Endothelial cell of umbilical vein (primary cell): ENCODE data around the gene GRID1. TPM values are rescaled to one million over a fixed set of nuclear protein-coding genes. Genes with fewer than 3 reads are reported as not detected.

Experiments used
- BruUV-seq: library from RNA; stranded (reverse); fragments of 400-500 nt; replicated peaks from 2 replicates; lab custom pipeline; 2021; lab: Mats Ljungman, UMichigan
- CTCF ChIA-PET: fragments of 300-600, 350-600 bp; sonication (Branson Sonifier 250); formaldehyde crosslinking; loops from one replicate; lab custom pipeline; 2021; ENCODE audit warnings: antibody characterized with exemption, inconsistent platforms; lab: Charles Lee
- POLR2A ChIA-PET: fragments of 300-600, 350-600 bp; sonication (Branson Sonifier 250); formaldehyde crosslinking; loops from one replicate; lab custom pipeline; 2021; ENCODE audit warnings: antibody characterized with exemption, inconsistent platforms; lab: Charles Lee
- DNase-seq: peaks from one replicate; pipeline ENCODE4 v3.0.0-alpha.2; 2011; ENCODE audit warnings: low read depth, low spot score
- FAIRE-seq: peaks from 2 replicates; lab custom pipeline; 2011; peaks lifted over from hg19 to GRCh38; lab: Jason Lieb, UNC
- H2AFZ ChIP-seq: 2 replicates; pipeline ENCODE4 v1.6.0; 2012; ENCODE audit warnings: low read depth, low read length, control low read depth, inconsistent platforms
- H3K27ac ChIP-seq: 2 replicates; pipeline ENCODE4 v1.5.1; 2011; ENCODE audit warnings: low read depth, mild to moderate bottlenecking, control low read depth, low read length, moderate library complexity; ENCODE audit not compliant: insufficient read depth
- H3K27me3 ChIP-seq, 2 experiments: 2 replicates each; pipeline versions ENCODE4 v1.6.0 to v1.6.1; 2011; ENCODE audit warnings: low read length in 2 of 2, mixed read lengths in 1 of 2; ENCODE audit not compliant: control insufficient read depth in 2 of 2, insufficient read depth in 2 of 2
- H3K36me3 ChIP-seq, 2 experiments: 2 replicates in 1 of 2; 3 replicates in 1 of 2; pipeline ENCODE4 v1.5.1; 2011; ENCODE audit warnings: low read length in 2 of 2, mild to moderate bottlenecking in 1 of 2, moderate library complexity in 1 of 2; ENCODE audit not compliant: control insufficient read depth in 2 of 2, insufficient read depth in 2 of 2; ENCODE audit errors: extremely low read depth in 1 of 2
- H3K4me1 ChIP-seq: 3 replicates; pipeline ENCODE4 v1.5.1; 2011; ENCODE audit warnings: mild to moderate bottlenecking, low read length; ENCODE audit not compliant: control insufficient read depth, insufficient read depth; ENCODE audit errors: extremely low read depth
- H3K4me2 ChIP-seq: 2 replicates; pipeline ENCODE4 v1.6.1; 2011; ENCODE audit warnings: low read length, control low read depth, mixed read lengths; ENCODE audit not compliant: insufficient read depth
- H3K4me3 ChIP-seq, 3 experiments: fragments of 200-600 bp in 1 of 3; sonication (generic), shearing (Covaris generic) in 1 of 3; replicated peaks in 1 of 3; 2 replicates each; pipeline ENCODE4 v1.5.1; 2011 to 2016; ENCODE audit warnings: control low read depth in 3 of 3, low read length in 3 of 3, mild to moderate bottlenecking in 2 of 3, inconsistent platforms in 1 of 3, low read depth in 1 of 3, moderate library complexity in 1 of 3; ENCODE audit not compliant: insufficient read depth in 1 of 3
- H3K79me2 ChIP-seq: 2 replicates; pipeline ENCODE4 v1.6.0; 2012; ENCODE audit warnings: low read length, inconsistent platforms; ENCODE audit not compliant: control insufficient read depth, insufficient read depth
- H3K9ac ChIP-seq: replicated peaks from 2 replicates; pipeline ENCODE3; 2011; ENCODE audit warnings: low read length, control low read depth; ENCODE audit not compliant: insufficient read depth; ENCODE audit errors: extremely low read depth
- H3K9me1 ChIP-seq: replicated peaks from 3 replicates; pipeline ENCODE4 v1.6.0; 2011; ENCODE audit warnings: mild to moderate bottlenecking, low read length; ENCODE audit not compliant: control insufficient read depth, insufficient read depth; ENCODE audit errors: extremely low read depth
- H3K9me3 ChIP-seq: replicated peaks from 2 replicates; pipeline ENCODE4 v1.5.1; 2012; ENCODE audit warnings: low read length, inconsistent platforms; ENCODE audit not compliant: control insufficient read depth, insufficient read depth
- H4K20me1 ChIP-seq: replicated peaks from 2 replicates; pipeline ENCODE3; 2011; ENCODE audit warnings: mild to moderate bottlenecking, low read length; ENCODE audit not compliant: control insufficient read depth, insufficient read depth; ENCODE audit errors: extremely low read depth
- CTCF ChIP-seq, 2 donors: IDR thresholded peaks; 1 replicate in 1 of 2; 2 replicates in 1 of 2; pipeline ENCODE4 v1.5.1; 2011; ENCODE audit warnings: low read length in 2 of 2, mild to moderate bottlenecking in 2 of 2, moderate library complexity in 2 of 2, control low read depth in 1 of 2, inconsistent platforms in 1 of 2, low read depth in 1 of 2; ENCODE audit not compliant: insufficient read depth in 1 of 2; ENCODE audit errors: extremely low read depth in 1 of 2
- EZH2 ChIP-seq: IDR thresholded peaks from 2 replicates; pipeline ENCODE4 v1.6.1; 2012; ENCODE audit warnings: borderline replicate concordance, low read depth, mild to moderate bottlenecking, moderate library complexity, low read length, inconsistent platforms; ENCODE audit not compliant: severe bottlenecking
- FOS ChIP-seq: IDR thresholded peaks from 2 replicates; pipeline ENCODE4 v1.6.1; 2011; ENCODE audit warnings: mild to moderate bottlenecking, low read length, moderate library complexity, borderline replicate concordance; ENCODE audit not compliant: insufficient read depth
- GATA2 ChIP-seq: IDR thresholded peaks from 2 replicates; pipeline ENCODE4 v1.7.0; 2011; ENCODE audit warnings: low read depth, mild to moderate bottlenecking, moderate library complexity, mixed read lengths, low read length; ENCODE audit not compliant: insufficient read length, insufficient read depth
- JUN ChIP-seq: IDR thresholded peaks from 2 replicates; pipeline ENCODE4 v1.6.1; 2011; ENCODE audit warnings: borderline replicate concordance, low read depth; ENCODE audit not compliant: insufficient read length, insufficient read depth
- MYC ChIP-seq: IDR thresholded peaks from one replicate; pipeline ENCODE4 v1.6.1; 2011; ENCODE audit warnings: mild to moderate bottlenecking, low read depth, low read length
- POLR2A ChIP-seq: IDR thresholded peaks from 2 replicates; pipeline ENCODE4 v1.6.1; 2012; ENCODE audit warnings: low read depth, mild to moderate bottlenecking, control low read depth, low read length
- POLR2AphosphoS5 ChIP-seq: IDR thresholded peaks from 2 replicates; pipeline ENCODE4 v1.6.1; 2012; ENCODE audit warnings: low read depth, mild to moderate bottlenecking, control low read depth, low read length, moderate library complexity; ENCODE audit not compliant: insufficient read depth
- dilution Hi-C: fragments of 300-500 bp; cut with MboI; formaldehyde crosslinking; loops from one replicate; pipeline ENCODE4 v1.15.0; 2019; ENCODE audit warnings: low sequenced_read_pairs; ENCODE audit not compliant: extremely low pct_ligation_motif_present
- intact Hi-C: fragments of 100-400 bp; cut with micrococcal nuclease; formaldehyde crosslinking; loops from one replicate; pipeline ENCODE4 v1.10.0; 2022
- polyA plus RNA-seq, 4 experiments: library from polyadenylated mRNA; depleted of rRNA in 3 of 4; stranded (reverse) in 3 of 4; unstranded in 1 of 4; fragments of >200 nt; gene quantifications; 2 replicates each; pipeline versions ENCODE4 v1.2.1 to v1.2.3, GENCODE V29; 2011 to 2012; ENCODE audit warnings: missing spikeins in 1 of 4
- total RNA-seq: library from RNA; stranded (reverse); gene quantifications from 2 replicates; pipeline ENCODE4 v1.2.3, GENCODE V29; 2021
- TF ChIP-seq, protein P1 (sequence below): IDR thresholded peaks from 2 replicates; pipeline ENCODE4 v1.6.1; 2011; ENCODE audit not compliant: insufficient read depth, insufficient read length

Gene GRID1
- total and polyA plus RNA-seq, 2 donors (not counting 3 experiments of a cell fraction or from before 2014, with no cell fraction given) = not detected

GRCh38 chr10:86153751-86154150, 212.8 kb downstream of the GRID1 start:
- BruUV-seq = no TSS peak
- DNase-seq = no peak
- TF ChIP-seq FOS (no peak), CTCF (IDR thresholded peaks at IDR 0.05; ENCODE audit: extremely low read depth in 1 of 2, insufficient read depth in 1 of 2, low read depth in 1 of 2, low read length in 2 of 2) (no peak), EZH2 (no peak), POLR2A (no peak), POLR2AphosphoS5 (no peak), JUN (no peak), GATA2 (no peak), MYC (no peak)
- TF ChIP-seq, protein P1, sequence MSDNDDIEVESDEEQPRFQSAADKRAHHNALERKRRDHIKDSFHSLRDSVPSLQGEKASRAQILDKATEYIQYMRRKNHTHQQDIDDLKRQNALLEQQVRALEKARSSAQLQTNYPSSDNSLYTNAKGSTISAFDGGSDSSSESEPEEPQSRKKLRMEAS = no peak
- CTCF ChIA-PET = no interaction called here
- Histone ChIP-seq H3K27ac (no peak overlapping the region), H3K36me3 (no peaks in the 10 kb centered on the region), H3K4me1 (no peaks in the 10 kb centered on the region), H3K27me3 (no peaks in the 10 kb centered on the region), H3K9me3 (no peaks in the 10 kb centered on the region), H3K9me1 (no peaks in the 10 kb centered on the region), H3K4me2 (no peak overlapping the region), H2AFZ (no peak overlapping the region), H3K4me3 (no peak overlapping the region), H4K20me1 (no peaks in the 10 kb centered on the region), H3K9ac (no peak overlapping the region), H3K79me2 (no peaks in the 10 kb centered on the region)
- FAIRE-seq = no peak
- intact Hi-C loops = no loop called here
- dilution Hi-C loops = no loop called here
- POLR2A ChIA-PET = no interaction called here
